Measurements from ENCODE around the gene RING1.

Gene RING1

GRCh38 chr6:33164665-33165373 lies 43.5 kb upstream of the RING1 start:
- DNase-seq (ENCODE audit: low read depth): no peak
- H3K4me3 ChIP-seq (ENCODE audit: low read length): no peak overlapping the region
- TF ChIP-seq CTCF (IDR thresholded peaks at IDR 0.05; ENCODE audit: insufficient read depth, low read depth, low read length, missing control alignments): no peak

GRCh38 chr6:33165581-33166258 lies 42.6 kb upstream of the RING1 start:
- no peak overlapping the region for H3K4me3 ChIP-seq (ENCODE audit: low read length)
- no peak for TF ChIP-seq CTCF (IDR thresholded peaks at IDR 0.05; ENCODE audit: insufficient read depth, low read depth, low read length, missing control alignments)
- DNase-seq (ENCODE audit: low read depth): no peak

GRCh38 chr6:33166363-33166762 lies 41.9 kb upstream of the RING1 start:
- no peak for DNase-seq (ENCODE audit: low read depth)
- no peak overlapping the region for H3K4me3 ChIP-seq (ENCODE audit: low read length)
- TF ChIP-seq CTCF (IDR thresholded peaks at IDR 0.05; ENCODE audit: insufficient read depth, low read depth, low read length, missing control alignments): no peak

- no peak for TF ChIP-seq CTCF (IDR thresholded peaks at IDR 0.05; ENCODE audit: insufficient read depth, low read depth, low read length, missing control alignments)
- no peak overlapping the region for H3K4me3 ChIP-seq (ENCODE audit: low read length)
- no peak for DNase-seq (ENCODE audit: low read depth)
Measured at GRCh38 chr6:33166811-33167210, 41.5 kb upstream of the RING1 start.

- TF ChIP-seq CTCF (IDR thresholded peaks at IDR 0.05; ENCODE audit: insufficient read depth, low read depth, low read length, missing control alignments): no peak
- no peak for DNase-seq (ENCODE audit: low read depth)
- H3K4me3 ChIP-seq (ENCODE audit: low read length): no peak overlapping the region
Measured at GRCh38 chr6:33167374-33168283, 40.7 kb upstream of the RING1 start.

GRCh38 chr6:33168284-33168601 lies 40.1 kb upstream of the RING1 start:
- TF ChIP-seq CTCF (IDR thresholded peaks at IDR 0.05; ENCODE audit: insufficient read depth, low read depth, low read length, missing control alignments): no peak
- no peak overlapping the region for H3K4me3 ChIP-seq (ENCODE audit: low read length)
- DNase-seq (ENCODE audit: low read depth): no peak
